Germinal center (tissue), 1 donor: Measurements from ENCODE around the gene MKX.

Source experiments
- DNase-seq: peaks from one replicate; pipeline ENCODE4 v3.0.0; 2012; ENCODE audit warnings: mixed read lengths, low spot score

Gene MKX

DNA sequence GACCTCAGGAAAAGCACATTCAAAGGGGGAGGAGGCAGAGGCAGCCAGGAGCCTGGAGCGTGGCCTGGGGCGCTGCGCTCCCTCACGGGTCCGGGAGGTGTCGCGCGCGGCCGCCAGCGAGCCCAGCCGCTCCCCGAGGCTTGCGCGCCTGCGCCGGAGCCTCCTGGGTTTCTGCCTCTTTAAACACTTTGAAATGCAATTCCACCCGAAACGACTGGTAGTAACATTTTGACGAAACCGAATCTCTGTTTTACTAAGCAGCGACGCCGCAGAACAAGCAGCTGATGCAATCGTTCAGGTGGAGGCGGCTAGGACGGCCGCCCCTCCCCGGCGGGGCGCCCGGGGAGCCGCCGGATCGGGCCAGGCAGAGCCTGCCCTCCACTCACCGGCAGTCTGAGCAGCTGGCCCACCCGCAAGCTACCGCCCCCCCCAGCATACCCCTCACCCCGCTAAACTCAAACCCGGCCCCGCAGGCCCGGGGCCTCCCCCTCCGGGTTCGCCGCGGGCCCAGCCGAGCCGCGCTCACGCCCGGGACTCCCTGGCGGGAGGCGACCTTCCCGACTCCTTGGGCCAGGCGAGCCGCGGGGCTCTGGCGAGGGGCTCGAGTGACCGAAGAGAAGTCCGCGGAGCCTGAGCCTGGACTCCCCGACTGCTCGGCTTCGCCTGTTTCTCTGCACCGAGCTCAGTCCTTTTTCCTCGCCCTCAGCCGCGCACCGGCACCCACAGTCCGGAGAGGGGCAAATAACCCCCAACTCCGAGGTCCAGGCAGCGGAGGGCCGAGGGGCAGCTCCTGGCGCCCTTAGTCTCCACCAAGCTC, 3.2 kb downstream of the MKX start:
- DNase-seq: peak; percentile 74

DNA sequence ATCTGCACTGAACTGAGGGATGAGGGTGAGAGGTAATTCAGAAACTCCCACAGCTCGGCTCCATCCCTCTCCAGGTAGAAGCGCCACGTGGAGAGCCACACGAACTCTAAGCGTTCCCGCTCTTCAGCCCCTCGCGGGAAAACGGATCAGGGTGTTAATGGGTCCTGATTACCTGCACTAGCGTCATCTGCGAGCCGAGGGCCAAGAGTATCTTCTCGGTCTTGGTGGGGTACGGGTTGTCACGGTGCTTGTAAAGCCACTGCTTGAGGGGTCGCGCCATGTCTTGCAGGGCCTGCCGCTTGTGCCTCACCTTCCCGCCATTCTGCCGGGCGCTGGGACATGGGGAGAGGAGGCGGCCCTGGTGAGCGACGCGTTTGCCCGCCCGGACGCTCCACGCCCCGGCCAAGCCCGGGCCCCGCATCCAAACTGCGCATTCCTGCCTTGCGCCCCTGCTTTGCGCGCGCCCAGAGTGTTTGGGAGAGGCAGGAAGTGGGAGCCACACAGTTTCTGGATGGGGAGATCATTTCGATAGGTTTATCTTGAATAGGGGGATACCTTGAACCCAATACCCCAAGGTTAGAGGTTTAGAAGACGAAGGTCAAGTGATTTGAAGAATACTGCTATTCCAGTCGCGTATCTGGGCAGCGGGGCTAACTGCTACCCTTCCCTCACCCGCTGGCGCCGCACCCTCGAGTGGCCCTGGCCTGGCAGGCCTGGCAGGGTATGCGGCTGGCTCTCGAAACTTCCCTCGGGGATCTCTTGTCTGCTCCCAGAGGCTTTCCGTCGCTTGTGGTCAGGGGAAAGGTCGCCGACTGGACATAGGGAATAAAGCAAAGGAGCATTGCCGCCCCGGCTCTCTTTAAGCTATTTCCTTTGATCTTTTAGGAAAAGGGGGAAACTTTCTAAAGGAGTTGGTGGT, 4.2 kb downstream of the MKX start:
- no peak for DNase-seq

DNA sequence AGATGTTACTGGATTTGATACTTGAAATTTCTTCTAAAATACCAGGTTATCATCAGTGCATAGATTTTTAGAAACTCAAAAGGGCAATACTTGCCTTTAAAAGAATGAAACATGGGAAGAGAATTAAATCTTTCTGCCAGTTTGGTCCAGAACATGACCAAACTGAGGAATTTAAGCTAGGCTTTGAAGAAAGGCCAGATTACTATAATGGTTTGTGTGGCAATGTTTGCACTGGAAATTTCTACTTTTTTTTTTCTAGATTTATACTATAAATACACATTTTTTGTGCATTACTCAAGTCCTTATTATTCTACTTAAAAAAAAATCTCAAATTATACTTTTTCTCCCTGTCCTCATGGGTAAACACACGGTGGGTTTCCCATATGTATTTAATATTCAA, 9.2 kb downstream of the MKX start:
- no peak for DNase-seq

DNA sequence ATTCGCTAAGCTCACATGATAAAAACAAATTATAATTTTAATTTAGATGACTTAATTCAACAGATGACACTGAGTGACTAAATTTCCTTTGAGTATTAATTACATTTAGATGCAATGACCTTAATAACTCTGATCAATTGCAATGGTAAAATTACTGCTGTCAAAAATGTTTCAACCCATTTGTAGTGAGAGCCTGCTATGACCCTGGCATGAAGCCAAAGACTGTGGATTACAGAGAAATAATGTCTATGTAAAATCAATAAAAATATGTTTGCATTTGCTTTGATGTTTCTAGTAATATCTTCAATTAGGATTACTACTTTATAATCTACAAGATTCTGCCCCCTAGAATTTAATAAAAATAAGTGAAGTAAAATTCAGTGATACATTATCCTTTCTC, 15.6 kb downstream of the MKX start:
- no peak for DNase-seq

DNA sequence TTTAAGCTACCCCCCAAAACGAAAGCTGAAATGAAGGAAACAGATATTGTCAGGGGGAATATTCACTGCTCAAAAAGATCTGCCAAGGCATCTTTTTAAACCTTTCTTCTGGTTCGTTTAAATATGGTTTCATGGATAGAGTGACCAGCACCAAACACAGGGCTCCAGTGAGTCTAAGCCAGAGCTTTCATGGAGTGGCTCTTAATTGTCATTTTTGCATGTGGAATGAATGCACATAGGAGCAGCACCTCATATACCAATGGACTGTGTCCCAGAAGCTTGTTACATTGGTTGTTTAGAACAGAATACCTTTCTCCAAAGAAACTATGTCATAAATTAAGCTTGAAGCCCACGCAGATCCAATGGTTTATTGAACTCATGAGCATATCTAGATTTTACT, 17.3 kb downstream of the MKX start:
- DNase-seq: no peak

DNA sequence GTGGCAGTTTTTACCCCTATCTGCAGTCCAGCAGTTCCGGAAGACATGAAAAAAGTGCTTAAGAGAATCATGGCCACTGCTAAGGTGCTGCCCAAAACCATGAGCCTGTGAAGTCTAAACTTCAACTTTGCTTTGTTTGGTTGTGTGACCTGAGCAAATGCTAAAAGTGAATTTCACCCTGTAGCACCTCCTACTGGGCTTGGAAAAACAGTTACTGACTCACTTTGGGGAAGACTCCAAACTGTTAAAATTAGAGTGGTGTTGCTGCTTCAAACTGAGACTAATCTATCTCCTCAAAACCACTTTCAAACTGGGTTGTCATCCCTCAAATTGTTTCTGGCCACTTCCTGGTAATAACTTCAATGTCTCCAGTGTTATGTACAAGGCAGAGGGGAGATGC, 21.3 kb downstream of the MKX start:
- DNase-seq: no peak

DNA sequence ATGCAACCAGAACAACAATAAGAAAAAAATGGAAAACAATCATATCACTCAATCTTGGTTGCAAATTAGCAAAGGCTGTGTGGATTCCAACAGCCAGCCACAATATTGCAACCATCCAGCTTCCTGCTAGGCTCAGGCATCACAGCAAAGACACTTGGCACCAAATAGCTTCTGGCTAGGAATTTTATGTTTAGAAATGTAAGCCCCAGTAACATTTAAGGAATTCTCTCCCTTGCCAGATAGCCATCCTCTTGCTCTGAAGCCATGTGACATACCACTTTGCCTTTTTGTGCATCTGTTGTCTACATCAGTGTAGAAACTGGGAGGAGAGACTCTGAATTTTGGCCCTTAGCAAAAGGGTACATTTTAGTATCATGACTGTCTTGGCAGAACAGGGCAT, 22.2 kb downstream of the MKX start:
- DNase-seq: no peak

DNA sequence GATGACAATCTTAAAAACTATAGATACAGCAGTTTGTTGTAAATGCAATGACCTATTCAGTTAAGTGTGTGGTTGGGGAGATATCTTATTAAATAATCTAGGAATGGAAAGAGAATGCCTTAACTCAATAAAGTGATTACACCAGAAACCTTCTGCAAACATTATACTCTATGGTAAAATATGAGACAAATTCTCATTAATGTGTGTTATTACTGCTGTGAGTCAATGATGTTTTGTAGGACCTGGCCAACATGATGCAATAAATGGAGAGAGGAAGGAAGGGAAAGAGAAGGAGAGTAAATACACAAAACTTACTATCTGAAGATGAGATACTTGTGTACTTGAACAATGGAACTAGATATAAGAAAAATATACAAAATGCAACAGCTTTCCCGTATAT, 25.1 kb downstream of the MKX start:
- DNase-seq: no peak

DNA sequence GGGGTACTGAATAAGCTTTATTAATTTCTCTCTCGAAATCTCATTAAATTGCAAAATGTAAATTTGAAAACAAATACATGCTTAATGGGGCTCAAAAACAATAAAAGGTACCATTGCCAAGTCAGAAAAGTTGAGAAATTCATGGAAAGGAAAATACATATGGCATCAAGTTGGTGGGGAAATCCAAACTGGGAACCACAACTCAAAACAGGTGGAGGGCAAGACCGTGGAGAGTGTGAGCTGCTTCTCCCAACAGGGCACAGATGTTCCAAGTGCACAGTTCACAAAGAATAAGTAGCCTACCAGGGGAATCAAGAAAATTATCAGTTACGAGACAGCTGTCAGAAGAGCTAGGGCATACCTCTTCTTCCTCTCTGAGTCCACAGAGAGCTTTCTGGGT, 26.6 kb downstream of the MKX start:
- no peak for DNase-seq

DNA sequence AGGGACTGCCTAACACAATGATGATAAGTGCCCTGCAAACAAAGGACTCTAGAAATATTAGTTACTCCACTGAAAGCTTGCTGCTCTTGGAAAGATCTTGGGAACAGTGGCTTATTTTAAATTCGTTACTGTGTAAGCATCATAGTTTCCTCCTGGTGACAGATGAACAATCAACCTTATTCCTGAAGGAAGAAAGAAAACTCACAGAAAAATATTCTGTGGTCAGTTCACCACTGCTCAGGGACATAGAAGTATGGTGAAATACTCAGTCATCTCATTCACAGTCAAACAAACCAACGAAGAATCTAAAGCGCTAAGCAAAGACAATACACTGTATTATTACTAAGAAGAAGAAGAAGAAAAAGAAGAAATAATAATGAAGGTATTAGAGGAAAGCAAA, 27.8 kb downstream of the MKX start:
- DNase-seq: no peak

DNA sequence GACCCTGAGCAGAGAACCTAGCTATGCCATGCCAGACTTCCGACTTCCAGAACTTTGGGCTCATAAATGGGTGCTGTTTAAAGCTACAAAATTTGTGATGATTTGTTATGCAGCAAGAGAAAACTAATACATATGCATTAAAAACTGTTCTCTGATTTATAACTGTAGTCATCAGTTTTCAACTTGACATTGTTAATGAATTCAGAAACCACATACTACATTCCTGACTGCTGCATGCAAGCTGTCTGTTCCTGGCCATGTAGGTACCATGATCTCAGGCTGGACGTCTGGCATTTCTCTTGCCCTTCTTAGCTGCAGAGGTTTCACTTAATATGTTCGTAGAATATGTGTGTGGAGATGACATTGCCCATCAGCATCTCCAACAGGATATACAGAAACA, 28.4 kb downstream of the MKX start:
- DNase-seq: no peak

DNA sequence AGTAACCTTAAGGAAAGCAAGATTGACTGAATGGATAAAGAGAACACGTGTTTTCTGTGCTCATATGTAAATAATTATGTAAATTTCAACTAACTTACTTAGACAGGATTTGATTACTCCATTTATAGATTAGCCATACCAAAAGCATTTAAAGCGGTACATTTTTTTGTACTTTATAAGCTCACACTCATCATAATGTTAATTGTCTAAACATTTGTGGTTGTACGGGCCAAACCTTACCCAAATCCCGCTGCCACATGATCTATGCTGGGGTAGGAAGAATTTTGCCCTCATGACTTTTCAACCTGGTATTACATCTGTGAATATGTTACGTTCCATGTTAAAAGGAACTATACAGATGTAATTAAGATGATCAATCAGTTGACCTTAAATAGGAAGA, 29.1 kb downstream of the MKX start:
- no peak for DNase-seq

DNA sequence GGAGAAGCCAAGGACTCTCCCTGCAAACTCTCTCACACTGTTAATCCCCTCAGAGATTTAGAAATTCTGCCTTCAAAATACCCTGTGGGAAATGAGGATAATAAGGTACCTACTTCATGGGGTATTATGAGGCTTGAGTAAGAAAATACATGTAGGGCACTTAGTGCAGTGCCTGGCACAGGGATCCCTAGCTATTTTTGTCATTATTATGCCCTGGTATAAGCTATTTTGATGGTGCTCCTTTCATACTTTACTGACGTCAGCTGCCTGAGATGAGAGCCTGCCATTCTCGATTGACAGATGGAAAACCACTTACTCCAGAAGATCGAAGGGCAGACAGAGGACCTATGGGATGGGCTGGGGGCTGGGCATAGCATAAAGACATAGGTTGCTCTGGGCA, 30.1 kb downstream of the MKX start:
- DNase-seq: no peak

DNA sequence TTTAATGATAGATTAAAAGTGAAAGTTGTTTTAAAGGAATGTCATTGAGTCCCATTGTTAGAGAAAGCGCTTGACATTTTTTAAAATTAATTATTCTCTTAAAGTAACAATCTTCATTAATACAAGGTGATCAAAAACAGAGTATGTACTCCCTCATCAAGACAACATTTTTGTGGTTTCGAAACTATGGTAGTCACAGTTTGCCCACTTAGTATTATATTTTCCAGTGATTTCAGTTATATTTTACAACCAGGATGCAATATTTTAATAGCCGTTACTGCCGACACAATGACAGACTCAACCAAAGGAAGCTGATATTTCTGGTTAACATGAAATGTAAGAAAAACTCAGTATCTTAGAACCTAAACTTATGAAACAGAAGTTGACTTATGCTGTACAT, 31.3 kb downstream of the MKX start:
- DNase-seq: no peak

DNA sequence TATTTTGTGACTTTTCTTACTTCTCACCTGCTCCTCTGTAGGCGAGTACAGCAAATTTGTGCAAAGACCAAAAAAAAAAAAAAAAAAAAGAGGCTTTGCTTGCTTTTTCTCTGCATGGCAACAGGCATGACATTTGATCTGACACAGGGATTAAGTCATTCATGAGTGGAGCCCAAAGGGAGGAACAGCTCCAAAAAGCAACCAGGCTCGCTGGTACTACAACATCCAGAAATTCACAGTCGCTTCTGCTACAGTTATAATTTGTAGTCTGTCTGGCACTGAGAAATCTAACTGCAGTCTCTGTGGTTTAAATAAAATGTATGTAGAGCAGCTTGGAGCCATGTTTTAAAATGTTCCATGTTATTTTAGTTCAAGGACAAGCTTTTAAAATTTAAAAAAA, 31.7 kb downstream of the MKX start:
- no peak for DNase-seq

DNA sequence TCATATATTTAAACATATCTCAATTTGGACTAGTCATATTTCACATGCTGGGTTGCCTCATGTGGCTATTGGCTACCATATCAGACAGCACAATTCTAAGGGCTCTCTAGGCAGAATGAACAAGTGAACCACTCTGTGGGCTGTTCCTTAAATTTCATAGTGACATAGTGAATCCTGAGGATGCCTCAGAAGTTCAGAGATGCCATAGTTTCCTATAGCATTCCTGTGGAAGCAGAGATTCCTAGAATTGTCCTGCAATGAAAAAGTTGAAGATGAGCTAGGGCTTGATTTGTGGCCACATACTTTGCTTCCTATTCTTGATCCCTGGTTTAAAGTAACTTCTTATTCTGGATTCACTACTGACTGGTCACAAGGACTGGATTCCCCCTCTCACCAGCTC, 35.6 kb downstream of the MKX start:
- DNase-seq: no peak

DNA sequence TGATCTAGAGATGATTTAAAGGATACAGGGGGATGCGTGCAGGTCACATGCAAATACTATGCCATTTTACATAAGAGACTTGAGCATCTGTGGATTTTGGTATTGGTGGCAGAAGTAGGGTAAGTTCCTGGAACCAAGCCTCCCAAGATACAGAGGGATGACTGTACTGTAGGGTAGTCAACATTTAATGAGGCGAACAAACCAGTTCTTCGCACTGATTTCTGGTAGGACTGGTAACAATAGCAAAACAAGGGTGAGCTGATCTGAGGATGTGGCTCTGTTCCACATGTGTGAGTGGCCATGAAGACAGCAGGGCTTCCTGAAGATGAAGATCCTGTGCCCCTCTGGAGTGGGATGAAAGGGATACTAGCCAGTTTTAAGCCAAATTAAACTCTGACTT, 36.3 kb downstream of the MKX start:
- no peak for DNase-seq

DNA sequence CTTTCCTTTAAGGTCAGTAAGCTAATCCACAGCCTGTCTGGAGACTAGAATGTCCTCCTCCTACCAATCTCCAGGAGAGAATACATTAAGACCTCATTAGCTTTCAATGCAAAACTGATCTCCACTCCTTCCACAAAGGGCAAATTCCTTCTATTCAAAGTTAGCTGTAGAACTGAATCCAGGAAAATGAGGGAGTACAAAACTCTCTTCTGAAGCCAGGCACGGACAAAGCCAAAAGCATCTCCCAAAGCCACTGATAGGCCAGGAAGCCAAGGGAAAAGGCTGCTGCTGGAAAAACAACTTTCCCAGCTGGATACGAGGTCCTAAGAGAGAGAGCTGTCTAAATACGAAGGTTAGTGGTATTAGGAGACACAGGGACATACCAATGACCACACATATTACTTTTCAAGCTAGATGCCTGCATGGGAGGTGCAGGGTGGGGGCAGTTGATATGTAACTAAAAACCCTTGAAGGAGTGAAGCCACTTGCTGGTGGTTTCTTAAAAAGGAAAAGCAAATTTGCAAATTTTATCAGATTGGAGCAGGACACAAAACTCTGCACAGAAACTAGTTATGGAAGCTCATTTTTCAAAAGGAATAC, 43.6 kb downstream of the MKX start:
- no peak for DNase-seq

DNA sequence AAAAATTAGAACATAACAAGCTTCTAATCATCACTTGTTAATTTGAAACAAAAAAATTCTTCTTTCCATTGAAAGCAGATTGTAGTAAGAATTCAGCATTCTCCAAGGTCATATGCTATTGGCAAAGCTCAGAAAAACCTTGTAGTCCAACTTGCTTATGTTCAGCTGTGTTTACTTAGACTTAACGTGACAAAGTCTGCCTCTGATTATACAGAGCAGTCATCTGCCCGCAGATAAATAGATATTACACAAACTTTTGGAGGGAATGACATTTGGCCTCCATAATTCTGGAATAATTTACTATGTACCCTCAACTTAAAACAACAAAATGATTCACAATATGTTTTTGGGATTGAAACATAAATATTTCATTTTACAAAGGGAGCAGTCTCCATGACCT, 45.8 kb downstream of the MKX start:
- no peak for DNase-seq

DNA sequence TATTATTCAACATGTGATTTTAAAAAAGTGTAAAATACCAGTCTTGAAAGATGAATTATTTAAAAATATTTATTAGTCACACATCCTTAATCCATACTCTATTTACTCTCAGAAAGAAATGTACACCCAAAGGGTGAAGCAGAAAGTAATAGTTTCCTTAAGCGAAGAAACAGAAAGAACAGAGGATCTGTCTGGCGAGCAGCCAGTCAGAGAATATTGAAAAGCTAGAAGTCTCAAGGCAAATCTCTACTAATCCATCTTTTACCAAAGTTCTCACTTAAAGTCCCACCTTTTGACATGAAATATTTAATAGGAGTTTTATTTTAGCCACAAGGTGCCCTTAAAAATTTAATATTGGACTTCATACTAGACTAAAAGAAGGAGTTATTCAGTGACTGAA, 46.7 kb downstream of the MKX start:
- DNase-seq: no peak

DNA sequence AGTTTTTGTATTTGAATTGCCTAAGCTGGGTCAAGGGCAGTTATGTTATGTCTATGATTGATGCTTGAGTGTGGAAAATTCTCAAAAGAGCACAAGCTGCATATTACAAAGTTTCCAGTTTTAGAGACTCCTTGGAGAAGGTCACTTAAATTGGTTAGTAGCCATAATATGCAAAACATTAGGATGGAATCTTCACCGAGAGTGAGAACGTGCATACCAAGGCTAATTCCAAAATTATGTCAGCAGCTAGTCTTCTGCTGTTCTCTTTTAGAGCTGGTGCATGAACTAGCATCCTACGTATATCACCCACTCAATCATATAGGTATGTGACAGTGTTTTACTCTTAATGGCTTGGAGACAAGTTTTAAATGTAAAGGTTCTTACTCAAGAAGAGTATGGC, 49.2 kb downstream of the MKX start:
- no peak for DNase-seq

DNA sequence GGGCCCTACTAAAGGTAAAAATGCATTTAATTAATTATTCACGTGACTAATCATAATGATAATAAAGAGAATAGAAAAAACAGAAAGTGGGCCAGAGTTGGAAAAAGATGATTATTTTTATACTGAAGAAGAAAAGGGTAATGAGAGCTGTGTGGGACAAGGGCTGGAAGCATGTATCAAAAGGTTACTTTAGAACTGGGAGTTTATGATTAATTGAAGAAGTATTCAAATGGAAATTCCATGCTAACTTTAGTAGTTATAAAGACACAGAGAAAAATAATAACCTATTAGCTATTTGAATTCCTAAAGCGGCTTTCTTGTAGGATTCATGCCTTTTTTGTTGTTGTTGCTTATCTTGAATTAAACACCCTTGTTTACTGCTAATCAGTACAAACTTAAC, 49.9 kb downstream of the MKX start:
- no peak for DNase-seq

DNA sequence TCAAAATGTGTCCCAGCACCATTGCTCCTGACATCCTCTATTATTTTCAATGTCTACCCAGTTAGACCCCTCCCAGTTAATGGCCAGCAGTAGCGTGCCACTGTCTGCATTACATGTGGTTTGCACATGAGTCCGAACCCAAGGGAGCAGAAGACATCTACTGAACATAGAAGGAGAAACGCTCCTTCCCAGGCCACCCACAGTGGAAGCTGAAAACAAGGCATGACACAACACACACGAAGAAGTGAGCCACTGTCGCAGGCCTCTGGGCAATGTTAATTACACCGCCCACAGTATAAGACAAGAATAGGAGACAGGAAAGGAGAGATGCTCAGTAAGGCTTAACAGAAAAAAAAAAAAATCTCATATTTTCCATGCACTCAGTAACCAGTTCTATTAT, 50.5 kb downstream of the MKX start:
- no peak for DNase-seq
